ENCODE measurements around the gene LCLAT1.

- no peak for TF ChIP-seq CTCF (optimal IDR thresholded peaks at IDR 0.05 in 1 of 3, IDR thresholded peaks at IDR 0.05 in 1 of 3, conservative IDR thresholded peaks at IDR 0.05 in 1 of 3; ENCODE audit: extremely low read depth in 1 of 3, insufficient read depth in 2 of 3, low read length in 3 of 3)
- no peak for TF ChIP-seq EZH2 (IDR thresholded peaks at IDR 0.05; ENCODE audit: low read length)
These were observed 37.1 kb downstream of the LCLAT1 start for GRCh38 chr2:30484145-30484544.
